Motor neuron (in vitro differentiated cells): ENCODE results near the gene RPS21. TPM values are rescaled to one million over a fixed set of nuclear protein-coding genes. Genes with fewer than 3 reads are reported as not detected.

Source experiments
- ATAC-seq, 8 experiments: fragments of 200-7000 bp; cut with Tn5 transposase; replicated peaks in 6 of 8; 2 replicates each; pipeline ENCODE4 v1.8.0; 2021; ENCODE audit warnings: mild to moderate bottlenecking in 8 of 8, moderate library complexity in 8 of 8
- H3K27ac ChIP-seq, 2 donors: fragments of 250-450 bp; sonication (Bioruptor Pico); 2 replicates each; pipeline ENCODE4 v1.9.0; 2021; ENCODE audit warnings: antibody characterized with exemption in 2 of 2, mild to moderate bottlenecking in 2 of 2, moderate library complexity in 1 of 2
- H3K4me1 ChIP-seq, 2 donors: fragments of 250-450 bp; sonication (Bioruptor Pico); replicated peaks in 1 of 2; 2 replicates each; pipeline ENCODE4 v1.6.1; 2021; ENCODE audit warnings: antibody characterized with exemption in 2 of 2, mild to moderate bottlenecking in 2 of 2, moderate library complexity in 1 of 2
- H3K4me3 ChIP-seq, 5 donors: fragments of 250-450 bp; sonication (Bioruptor Pico); 2 replicates each; pipeline ENCODE4 v1.9.0; 2021; ENCODE audit warnings: antibody characterized with exemption in 5 of 5, mild to moderate bottlenecking in 5 of 5, moderate library complexity in 4 of 5
- WGBS, 10 experiments: fragments of 450-650 bp; shearing (Covaris generic); methylation state at CpG; one replicate each; pipeline ENCODE4 v1.0.0; 2022; 5-methylcytosine and 5-hydroxymethylcytosine counted together
- in situ Hi-C, 9 experiments: fragments of 400-800 bp; cut with MboI; loops; one replicate each; pipeline ENCODE4 v1.15.0; 2021; ENCODE audit warnings: low sequenced_read_pairs in 9 of 9, low pct_unique_long_range_greater_than_20kb in 2 of 9; ENCODE audit not compliant: unreplicated experiment in 9 of 9
- total RNA-seq, 8 experiments: library from RNA; unstranded; fragments of 300-600 nt; gene quantifications; 2 replicates each; pipeline versions ENCODE4 v1.2.3 to v1.2.4, GENCODE V29; 2022

Gene RPS21
- total RNA-seq, 8 experiments from 2014 or later: 960 to 3,776 (median 2,338) TPM

- 67 to 100% (median 88%) methylated on average over 2 to 6 of the region's 6 CpGs; no CpG with 5 or more reads in 3 of the 10 experiments for WGBS, 10 experiments
- peaks cover 7% of the 10 kb centered on the region in 2 donors for H3K4me1 ChIP-seq
Measured at GRCh38 chr20:62381842-62382241, 5.1 kb upstream of the RPS21 start.

GRCh38 chr20:62382306-62383198 lies 4.4 kb upstream of the RPS21 start:
- 10 to 72% (median 71%) methylated on average over 2 to 9 of the region's 18 CpGs; no CpG with 5 or more reads in 5 of the 10 experiments for WGBS, 10 experiments
- H3K27ac ChIP-seq: no peak overlapping the region
- in situ Hi-C loops: loop anchor here in 3 of 9 experiments (10.0 to 25.0 kb wide), 3 partner anchors 78 to 195 kb away; partner anchors contain the start of genes ADRM1 (in 1 of the 3) and MTG2 (in 1 of the 3)

More at GRCh38 chr20:62381842-62382241, 5.1 kb upstream of the RPS21 start:
- no peak for ATAC-seq
- Histone ChIP-seq H3K4me3 (no peak overlapping the region), H3K27ac (no peak overlapping the region)
- in situ Hi-C loops: loop anchor here in 3 of 9 experiments (10.0 to 25.0 kb wide), 3 partner anchors 77 to 195 kb away; partner anchors contain the start of genes ADRM1 (in 1 of the 3) and MTG2 (in 1 of the 3)

GRCh38 chr20:62387219-62387913 lies 463 bp downstream of the RPS21 start:
- ATAC-seq: peak in 2 of 8 experiments; percentile 10 to 11
- peak overlapping the region; percentile 91 to 92 for H3K27ac ChIP-seq
- H3K4me1 ChIP-seq: peaks cover 11 to 15% of the 10 kb centered on the region in 2 donors
- H3K4me3 ChIP-seq: peak overlapping the region; percentile 79 to 97 (median 87)
- in situ Hi-C loops: loop anchor here in 3 of 9 experiments (10.0 to 25.0 kb wide), 3 partner anchors 83 to 200 kb away; partner anchors contain the start of genes ADRM1 (in 1 of the 3) and MTG2 (in 1 of the 3)
- WGBS, 10 experiments: 0 to 25% (median 6%) methylated on average over 1 to 7 of the region's 47 CpGs; no CpG with 5 or more reads in 7 of the 10 experiments

More at GRCh38 chr20:62382306-62383198, 4.4 kb upstream of the RPS21 start:
- Histone ChIP-seq H3K4me1 (peaks cover 7% of the 10 kb centered on the region in 2 donors), H3K4me3 (peak overlapping the region in 1 of 5 donors; percentile 15)
- peak; percentile 37 to 79 (median 72) for ATAC-seq

- in situ Hi-C loops: loop anchor here in 3 of 9 experiments (10.0 to 25.0 kb wide), 3 partner anchors 83 to 201 kb away; partner anchors contain the start of genes ADRM1 (in 1 of the 3) and MTG2 (in 1 of the 3)
Measured at GRCh38 chr20:62387933-62388635, 1.2 kb downstream of the RPS21 start.

GRCh38 chr20:62388839-62389600 lies 2.1 kb downstream of the RPS21 start:
- H3K4me1 ChIP-seq: peaks cover 9 to 15% of the 10 kb centered on the region in 2 donors
- in situ Hi-C loops: loop anchor here in 3 of 9 experiments (10.0 to 25.0 kb wide), 3 partner anchors 84 to 202 kb away; partner anchors contain the start of genes ADRM1 (in 1 of the 3) and MTG2 (in 1 of the 3)
- H3K27ac ChIP-seq: no peak overlapping the region
- H3K4me3 ChIP-seq: peak overlapping the region in 1 of 5 donors; percentile 79
- WGBS, 10 experiments: 20 to 100% (median 88%) methylated on average over 1 to 9 of the region's 11 CpGs; no CpG with 5 or more reads in 2 of the 10 experiments
- no peak for ATAC-seq

More at GRCh38 chr20:62387933-62388635, 1.2 kb downstream of the RPS21 start:
- 18 to 100% (median 84%) methylated on average over 1 to 12 of the region's 20 CpGs for WGBS, 10 experiments
- H3K27ac ChIP-seq: peak overlapping the region in 1 of 2 donors; percentile 91
- H3K4me3 ChIP-seq: peak overlapping the region; percentile 79 to 97 (median 87)
- no peak for ATAC-seq
- peaks cover 9 to 15% of the 10 kb centered on the region in 2 donors for H3K4me1 ChIP-seq

GRCh38 chr20:62389601-62390087 lies 2.7 kb downstream of the RPS21 start:
- Histone ChIP-seq H3K27ac (no peak overlapping the region), H3K4me1 (peaks cover 9 to 15% of the 10 kb centered on the region in 2 donors), H3K4me3 (no peak overlapping the region)
- no peak for ATAC-seq
- 49 to 100% (median 75%) methylated on average over 1 to 4 of the region's 5 CpGs; no CpG with 5 or more reads in 4 of the 10 experiments for WGBS, 10 experiments
- in situ Hi-C loops: loop anchor here in 3 of 9 experiments (10.0 to 25.0 kb wide), 3 partner anchors 85 to 202 kb away; partner anchors contain the start of genes ADRM1 (in 1 of the 3) and MTG2 (in 1 of the 3)

- no peak overlapping the region for H3K27ac ChIP-seq
- in situ Hi-C loops: loop anchor here in 2 of 9 experiments (25.0 kb wide), 2 partner anchors 103 to 203 kb away; partner anchors contain the start of gene MTG2 (in 1 of the 2)
- ATAC-seq: no peak
- peaks cover 4 to 10% of the 10 kb centered on the region in 2 donors for H3K4me1 ChIP-seq
- no peak overlapping the region for H3K4me3 ChIP-seq
- 67 to 100% (median 86%) methylated on average over 2 to 22 of the region's 29 CpGs for WGBS, 10 experiments
Measured at GRCh38 chr20:62390317-62391164, 3.6 kb downstream of the RPS21 start.

- Histone ChIP-seq H3K27ac (no peak overlapping the region), H3K4me1 (peaks cover 4 to 9% of the 10 kb centered on the region in 2 donors), H3K4me3 (no peak overlapping the region)
- ATAC-seq: no peak
- in situ Hi-C loops: loop anchor here in 2 of 9 experiments (25.0 kb wide), 2 partner anchors 104 to 204 kb away; partner anchors contain the start of gene MTG2 (in 1 of the 2)
- 87 to 96% (median 89%) methylated on average over 3 to 9 of the region's 44 CpGs; no CpG with 5 or more reads in 7 of the 10 experiments for WGBS, 10 experiments
Measured at GRCh38 chr20:62391165-62392076, 4.5 kb downstream of the RPS21 start.

- ATAC-seq: no peak
- Histone ChIP-seq H3K4me3 (no peak overlapping the region), H3K4me1 (peaks cover 4 to 9% of the 10 kb centered on the region in 2 donors), H3K27ac (no peak overlapping the region)
- in situ Hi-C loops: loop anchor here in 2 of 9 experiments (25.0 kb wide), 2 partner anchors 105 to 205 kb away; partner anchors contain the start of gene MTG2 (in 1 of the 2)
- WGBS, 10 experiments: 78% methylated on average over 2 of the region's 10 CpGs; no CpG with 5 or more reads in 9 of the 10 experiments
Measured at GRCh38 chr20:62392077-62392418, 5.1 kb downstream of the RPS21 start.
